A549 (cell line): ENCODE data around the gene RIOX2.

Experiments used
- BHLHE40 ChIP-seq: IDR thresholded peaks from 2 replicates; pipeline ENCODE4 v1.6.1; 2012; ENCODE audit warnings: low read depth, low read length, inconsistent platforms
- CEBPB ChIP-seq, 2 experiments: fragments of >200 bp in 1 of 2; sonication (Bioruptor Twin) in 1 of 2; formaldehyde crosslinking in 1 of 2; IDR thresholded peaks; 2 replicates each; pipeline ENCODE4 v1.6.1; 2012 to 2016
- EP300 ChIP-seq, 2 experiments: fragments of >200 bp; sonication (Bioruptor Twin); formaldehyde crosslinking; IDR thresholded peaks; 2 replicates in 1 of 2; 3 replicates in 1 of 2; pipeline ENCODE4 v1.6.1; 2016 to 2017
- HOXB5 ChIP-seq: fragments of 250-450 bp; sonication (Bioruptor Pico); IDR thresholded peaks from 2 replicates; pipeline ENCODE4 v1.5.0; 2020; ENCODE audit warnings: mild to moderate bottlenecking, moderate library complexity
- MAFK ChIP-seq: fragments of 450-650 bp; IDR thresholded peaks from 2 replicates; pipeline ENCODE4 v1.6.1; 2014; ENCODE audit not compliant: partially characterized antibody
- POLR2A ChIP-seq: IDR thresholded peaks from 2 replicates; pipeline ENCODE4 v1.6.1; 2012; ENCODE audit warnings: mild to moderate bottlenecking, low read length
- POLR2AphosphoS2 ChIP-seq: conservative IDR thresholded peaks from 2 replicates; pipeline ENCODE4 v1.6.1; 2012; ENCODE audit warnings: low read length, improper control_type of control experiment, inconsistent platforms
- RAD21 ChIP-seq, 2 experiments: fragments of >200 bp in 1 of 2; sonication (Bioruptor Twin) in 1 of 2; formaldehyde crosslinking in 1 of 2; IDR thresholded peaks in 1 of 2; conservative IDR thresholded peaks in 1 of 2; 2 replicates in 1 of 2; 3 replicates in 1 of 2; pipeline ENCODE4 v1.6.1; 2012 to 2018; ENCODE audit warnings: inconsistent platforms in 1 of 2
- ZFP36 ChIP-seq: fragments of 450-650 bp; IDR thresholded peaks from 2 replicates; pipeline ENCODE4 v1.6.1; 2014; ENCODE audit warnings: borderline replicate concordance; ENCODE audit not compliant: partially characterized antibody
- TF ChIP-seq, protein P1 (sequence below): fragments of >200 bp; sonication (Bioruptor Twin); formaldehyde crosslinking; IDR thresholded peaks from 3 replicates; pipeline ENCODE4 v1.5.1; 2016
- TF ChIP-seq, protein P2 (sequence below): fragments of >200 bp; sonication (Bioruptor Twin); formaldehyde crosslinking; IDR thresholded peaks from 3 replicates; pipeline ENCODE4 v1.6.1; 2016

DNA sequence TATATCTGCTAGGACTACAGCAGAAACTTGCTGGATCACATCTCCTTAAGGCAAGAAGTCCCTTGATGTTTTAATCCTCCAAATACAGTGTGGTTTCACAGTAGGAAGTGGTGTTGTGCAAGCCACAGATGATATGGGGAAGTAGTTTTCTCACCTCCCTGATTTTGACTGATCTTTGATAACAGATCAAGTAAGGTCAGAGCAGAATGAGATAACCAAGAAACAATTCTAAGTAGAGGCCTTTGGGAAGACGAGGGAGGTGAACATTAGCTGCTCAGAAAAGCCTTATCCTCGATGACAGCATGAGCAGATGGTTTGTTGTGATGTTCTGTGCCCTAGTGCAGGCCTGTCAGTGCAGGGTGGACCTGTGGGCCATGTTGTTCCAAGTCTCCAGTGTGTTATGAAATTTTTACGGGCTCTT is 61.3 kb downstream of the RIOX2 start:
- TF ChIP-seq EP300 (IDR thresholded peaks at IDR 0.05) (no peak), CEBPB (IDR thresholded peaks at IDR 0.05) (no peak), RAD21 (conservative IDR thresholded peaks at IDR 0.05 in 1 of 2, IDR thresholded peaks at IDR 0.05 in 1 of 2) (no peak), ZFP36 (no peak), POLR2AphosphoS2 (no peak), HOXB5 (CRISPR knock-in tag) (no peak), MAFK (no peak), POLR2A (no peak), BHLHE40 (no peak)
- TF ChIP-seq, protein P1, sequence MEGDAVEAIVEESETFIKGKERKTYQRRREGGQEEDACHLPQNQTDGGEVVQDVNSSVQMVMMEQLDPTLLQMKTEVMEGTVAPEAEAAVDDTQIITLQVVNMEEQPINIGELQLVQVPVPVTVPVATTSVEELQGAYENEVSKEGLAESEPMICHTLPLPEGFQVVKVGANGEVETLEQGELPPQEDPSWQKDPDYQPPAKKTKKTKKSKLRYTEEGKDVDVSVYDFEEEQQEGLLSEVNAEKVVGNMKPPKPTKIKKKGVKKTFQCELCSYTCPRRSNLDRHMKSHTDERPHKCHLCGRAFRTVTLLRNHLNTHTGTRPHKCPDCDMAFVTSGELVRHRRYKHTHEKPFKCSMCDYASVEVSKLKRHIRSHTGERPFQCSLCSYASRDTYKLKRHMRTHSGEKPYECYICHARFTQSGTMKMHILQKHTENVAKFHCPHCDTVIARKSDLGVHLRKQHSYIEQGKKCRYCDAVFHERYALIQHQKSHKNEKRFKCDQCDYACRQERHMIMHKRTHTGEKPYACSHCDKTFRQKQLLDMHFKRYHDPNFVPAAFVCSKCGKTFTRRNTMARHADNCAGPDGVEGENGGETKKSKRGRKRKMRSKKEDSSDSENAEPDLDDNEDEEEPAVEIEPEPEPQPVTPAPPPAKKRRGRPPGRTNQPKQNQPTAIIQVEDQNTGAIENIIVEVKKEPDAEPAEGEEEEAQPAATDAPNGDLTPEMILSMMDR = no peak
- TF ChIP-seq, protein P2, sequence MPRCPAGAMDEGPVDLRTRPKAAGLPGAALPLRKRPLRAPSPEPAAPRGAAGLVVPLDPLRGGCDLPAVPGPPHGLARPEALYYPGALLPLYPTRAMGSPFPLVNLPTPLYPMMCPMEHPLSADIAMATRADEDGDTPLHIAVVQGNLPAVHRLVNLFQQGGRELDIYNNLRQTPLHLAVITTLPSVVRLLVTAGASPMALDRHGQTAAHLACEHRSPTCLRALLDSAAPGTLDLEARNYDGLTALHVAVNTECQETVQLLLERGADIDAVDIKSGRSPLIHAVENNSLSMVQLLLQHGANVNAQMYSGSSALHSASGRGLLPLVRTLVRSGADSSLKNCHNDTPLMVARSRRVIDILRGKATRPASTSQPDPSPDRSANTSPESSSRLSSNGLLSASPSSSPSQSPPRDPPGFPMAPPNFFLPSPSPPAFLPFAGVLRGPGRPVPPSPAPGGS = no peak
